HepG2 (cell line): ENCODE measurements around the gene SKP1. TPM values are rescaled to one million over a fixed set of nuclear protein-coding genes. Genes with fewer than 3 reads are reported as not detected.

Source experiments
- ATAC-seq: fragments of 200-7000 bp; cut with Tn5 transposase; 3 replicates; pipeline ENCODE4 v1.9.1; 2020; ENCODE audit warnings: mild to moderate bottlenecking, moderate library complexity
- BruUV-seq: library from RNA; stranded (reverse); fragments of 400-500 nt; replicated peaks from 2 replicates; lab custom pipeline; 2021; lab: Mats Ljungman, UMichigan
- CTCF ChIA-PET: fragments of 300-600 bp; formaldehyde crosslinking; extraction: SDS; loops from one replicate; lab custom pipeline; 2021; ENCODE audit warnings: low total read pairs, inconsistent platforms, low intra/inter-chr PET ratio; lab: Yijun Ruan, JAX
- POLR2A ChIA-PET: fragments of 350-600 bp; sonication (Branson Sonifier 250); formaldehyde crosslinking; loops from one replicate; lab custom pipeline; 2020; ENCODE audit warnings: antibody characterized with exemption, inconsistent platforms; lab: Yijun Ruan, JAX
- DNase-seq: peaks from one replicate; pipeline ENCODE4 v3.0.0-alpha.2; 2015; ENCODE audit warnings: low spot score
- FAIRE-seq: peaks from 3 replicates; lab custom pipeline; 2011; peaks lifted over from hg19 to GRCh38; lab: Jason Lieb, UNC
- H2AFZ ChIP-seq: one replicate; pipeline ENCODE4 v1.6.1; 2011; ENCODE audit warnings: low read length, inconsistent platforms
- H3K27ac ChIP-seq: fragments of 300-600 bp; 3 replicates; pipeline ENCODE4 v1.8.0; 2011; ENCODE audit warnings: mixed run types, mild to moderate bottlenecking, mixed read lengths, low read length, inconsistent platforms; ENCODE audit not compliant: insufficient read depth; ENCODE audit errors: extremely low read length
- H3K27me3 ChIP-seq, 2 experiments: fragments of 200-600 bp in 1 of 2; 2 replicates in 1 of 2; 3 replicates in 1 of 2; pipeline versions ENCODE4 v1.6.0 to v1.8.0; 2011; ENCODE audit warnings: low read length in 2 of 2, mild to moderate bottlenecking in 2 of 2, moderate library complexity in 2 of 2, inconsistent platforms in 1 of 2; ENCODE audit not compliant: insufficient read depth in 2 of 2, control insufficient read depth in 1 of 2
- H3K36me3 ChIP-seq, 2 experiments: fragments of 200-600 bp in 1 of 2; replicated peaks in 1 of 2; 2 replicates in 1 of 2; 3 replicates in 1 of 2; pipeline versions ENCODE4 v1.5.1 to v1.8.0; 2011; ENCODE audit warnings: low read length in 2 of 2, inconsistent platforms in 1 of 2; ENCODE audit not compliant: insufficient read depth in 2 of 2, control insufficient read depth in 1 of 2
- H3K4me1 ChIP-seq: 2 replicates; pipeline ENCODE4 v1.5.1; 2012; ENCODE audit warnings: low read length, inconsistent platforms; ENCODE audit not compliant: insufficient read depth
- H3K4me2 ChIP-seq: 2 replicates; pipeline ENCODE4 v1.6.0; 2011; ENCODE audit warnings: low read depth, low read length, inconsistent platforms
- H3K4me3 ChIP-seq, 3 experiments: fragments of 200-600 bp in 1 of 3; sonication (generic), shearing (Covaris generic) in 1 of 3; replicated peaks in 1 of 3; 2 replicates each; pipeline ENCODE4 v1.5.1; 2011 to 2016; ENCODE audit warnings: low read length in 3 of 3, inconsistent platforms in 2 of 3, low read depth in 2 of 3, mild to moderate bottlenecking in 2 of 3, control low read depth in 1 of 3, mixed read lengths in 1 of 3; ENCODE audit not compliant: insufficient read depth in 1 of 3
- H3K79me2 ChIP-seq: one replicate; pipeline ENCODE4 v1.6.1; 2011; ENCODE audit warnings: low read length, inconsistent platforms; ENCODE audit not compliant: insufficient read depth
- H3K9ac ChIP-seq: 2 replicates; pipeline ENCODE4 v1.6.0; 2011; ENCODE audit warnings: mild to moderate bottlenecking, low read depth, low read length, inconsistent platforms; ENCODE audit not compliant: insufficient read depth
- H3K9me3 ChIP-seq: 2 replicates; pipeline ENCODE4 v1.5.1; 2012; ENCODE audit warnings: mild to moderate bottlenecking, low read length
- H4K20me1 ChIP-seq: 2 replicates; pipeline ENCODE4 v1.6.0; 2011; ENCODE audit warnings: inconsistent platforms, mild to moderate bottlenecking, low read length, moderate library complexity; ENCODE audit not compliant: insufficient read depth
- FIP1L1 ChIP-seq: fragments of 200-400 bp; formaldehyde crosslinking; IDR thresholded peaks from 2 replicates; pipeline ENCODE4 v1.6.1; 2018; ENCODE audit warnings: low read depth, mild to moderate bottlenecking, low read length, moderate library complexity, borderline replicate concordance; ENCODE audit not compliant: insufficient read depth
- HNF1B ChIP-seq: sonication (generic); formaldehyde crosslinking; IDR thresholded peaks from 2 replicates; pipeline ENCODE4 v1.5.1; 2020; ENCODE audit warnings: mild to moderate bottlenecking, moderate library complexity, missing genetic modification reagents
- HOXD1 ChIP-seq: sonication (generic); formaldehyde crosslinking; IDR thresholded peaks from 2 replicates; pipeline ENCODE4 v1.5.0; 2020; ENCODE audit warnings: missing genetic modification reagents
- SP5 ChIP-seq: IDR thresholded peaks from 2 replicates; pipeline ENCODE4 v1.6.1; 2016; ENCODE audit warnings: low read depth, borderline replicate concordance
- TFDP2 ChIP-seq: sonication (generic); formaldehyde crosslinking; IDR thresholded peaks from 2 replicates; pipeline ENCODE4 v1.4.0; 2020; ENCODE audit warnings: missing genetic modification reagents
- TGIF2 ChIP-seq: IDR thresholded peaks from 2 replicates; pipeline ENCODE4 v1.6.1; 2016; ENCODE audit warnings: control low read depth, missing compliant biosample characterization
- USF2 ChIP-seq, 2 experiments: sonication (generic) in 1 of 2; formaldehyde crosslinking in 1 of 2; IDR thresholded peaks; 2 replicates each; pipeline versions ENCODE4 v1.5.1 to v1.6.1; 2011 to 2020; ENCODE audit warnings: borderline replicate concordance in 1 of 2, low read depth in 1 of 2, low read length in 1 of 2, mild to moderate bottlenecking in 1 of 2, missing genetic modification reagents in 1 of 2, moderate library complexity in 1 of 2
- ZIK1 ChIP-seq: sonication (generic); formaldehyde crosslinking; IDR thresholded peaks from 2 replicates; pipeline ENCODE4 v1.5.0; 2020; ENCODE audit warnings: mild to moderate bottlenecking, low read depth, missing genetic modification reagents, borderline replicate concordance
- ZNF580 ChIP-seq: IDR thresholded peaks from 2 replicates; pipeline ENCODE4 v1.6.1; 2016; ENCODE audit warnings: low read depth, borderline replicate concordance
- WGBS: methylation state at CpG from one replicate; pipeline ENCODE4 v1.1.6; 2017; ENCODE audit warnings: low lambda C conversion rate; 5-methylcytosine and 5-hydroxymethylcytosine counted together
- in situ Hi-C: cut with HindIII; loops from 2 replicates; pipeline ENCODE4 v1.10.0; 2017; ENCODE audit warnings: low pct_unique_long_range_greater_than_20kb; ENCODE audit not compliant: extremely low pct_ligation_motif_present
- intact Hi-C: fragments of 100-400 bp; cut with micrococcal nuclease; formaldehyde crosslinking; loops from one replicate; pipeline ENCODE4 v1.10.0; 2022; ENCODE audit not compliant: unreplicated experiment
- polyA plus RNA-seq, 8 experiments: library from polyadenylated mRNA; depleted of rRNA in 3 of 8; stranded (reverse) in 7 of 8; unstranded in 1 of 8; fragments of >200 nt; fragmentation: Illumina TruSeq in 4 of 8; extraction: Trizol in 4 of 8; gene quantifications; 2 replicates each; pipeline versions ENCODE4 v1.2.1 to v1.2.3, GENCODE V29; 2011 to 2016; ENCODE audit warnings: low read depth in 4 of 8, missing spikeins in 1 of 8, mixed read lengths in 1 of 8; ENCODE audit not compliant: insufficient read depth in 1 of 8
- total RNA-seq, 5 experiments: library from RNA; depleted of rRNA; stranded (reverse); fragments of >200 nt; fragmentation: Illumina TruSeq; extraction: Trizol; gene quantifications; 2 replicates each; pipeline ENCODE4 v1.2.3, GENCODE V29; 2016; ENCODE audit warnings: low read depth in 1 of 5

SKP1 gene
- total and polyA plus RNA-seq, 2 of the 13 experiments (the other 11 are each of a cell fraction or from before 2014, with no cell fraction given) = 134 to 340 TPM

DNA sequence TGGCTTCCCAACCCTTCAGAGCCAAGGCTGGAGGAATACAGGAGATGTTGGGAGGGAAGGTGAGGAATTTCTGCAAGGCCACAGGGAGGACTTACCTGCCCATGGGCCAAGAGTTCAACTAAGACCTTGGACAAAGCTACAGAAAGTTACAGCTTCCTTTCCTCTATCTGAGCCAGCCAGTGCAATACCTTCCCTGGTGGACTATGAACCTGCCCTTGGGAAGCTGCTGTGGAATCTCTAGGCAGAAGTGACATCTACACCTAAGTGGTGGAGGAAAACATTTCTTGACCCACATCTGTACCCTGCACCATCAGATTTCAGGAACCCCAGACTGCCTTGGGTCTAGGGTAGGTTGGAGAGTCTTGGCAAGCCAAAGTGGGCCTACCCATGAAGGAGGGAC is 6.7 kb upstream of the SKP1 start (continued):
- TF ChIP-seq TFDP2 = no peak
- TF ChIP-seq, all 625 proteins: peak for 4

DNA sequence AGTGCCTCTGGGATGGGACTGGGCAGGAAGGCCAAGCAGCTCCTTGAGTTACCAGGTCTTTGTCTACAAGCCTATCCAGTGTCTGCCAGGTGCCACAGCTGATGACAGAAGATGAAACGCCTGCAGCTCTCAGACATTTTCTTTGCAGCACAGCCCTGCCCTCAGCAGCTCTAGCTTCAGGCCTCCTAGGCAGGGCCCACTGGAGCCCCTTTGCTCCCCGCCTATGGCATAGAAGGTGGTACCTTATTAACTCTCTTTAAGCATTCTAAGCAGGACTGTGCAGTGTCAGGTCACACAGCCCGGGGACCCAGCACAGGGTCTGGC is 1.3 kb upstream of the SKP1 start:
- H3K79me2 ChIP-seq = peaks cover 36% of the 10 kb centered on the region
- peaks cover 32% of the 10 kb centered on the region for H4K20me1 ChIP-seq
- peaks cover 0 to 8% of the 10 kb centered on the region in 2 experiments; a peak in 2 of 5 replicates for H3K36me3 ChIP-seq
- ChIA-PET CTCF (no interaction called here), POLR2A (interaction anchor here (0.6 to 2.9 kb wide), 15 partner anchors 9 to 288 kb away, joined by 3 to 46 read pairs (median 4); partner anchors contain the start of gene PPP2CA)
- FAIRE-seq (no peak), ATAC-seq (no peak; the same call in 2 of the 3 replicates), DNase-seq (no peak)
- no peaks in the 10 kb centered on the region for H3K9me3 ChIP-seq
- H3K27ac ChIP-seq = peak overlapping the region; percentile 98
- peaks cover 48% of the 10 kb centered on the region for H3K4me1 ChIP-seq
- TF ChIP-seq HOXD1 (CRISPR knock-in tag) (no peak), SP5 (no peak), TGIF2 (CRISPR knock-in tag) (no peak), ZNF580 (CRISPR knock-in tag) (peak; percentile 20; the same call in 1 of the 2 replicates), ZIK1 (CRISPR knock-in tag) (no peak), FIP1L1 (no peak), USF2 (IDR thresholded peaks at IDR 0.05; ENCODE audit: low read depth, low read length) (no peak), USF2 (CRISPR knock-in tag; IDR thresholded peaks at IDR 0.05; ENCODE audit: borderline replicate concordance) (0 out of 2 replicates have a peak, but pooled peaks have one; percentile 36), HNF1B (CRISPR knock-in tag) (peak; percentile 18)
- intact Hi-C loops (loop anchor here (5.0 kb wide), 1 partner anchor 49 kb away; the partner anchor contains the start of gene PPP2CA), in situ Hi-C loops (loop anchor here (5.0 to 25.0 kb wide), 2 partner anchors 49 to 409 kb away; partner anchors contain the start of gene PPP2CA)
- H3K27me3 ChIP-seq = no peaks in the 10 kb centered on the region
- H3K4me3 ChIP-seq = peak overlapping the region; percentile 95 to 97 (median 97)
- H3K4me2 ChIP-seq = peak overlapping the region; percentile 99
- no TSS peak for BruUV-seq
- 35% methylated on average over 2 of the region's 3 CpGs for WGBS
- no peak overlapping the region for H2AFZ ChIP-seq
- H3K9ac ChIP-seq = peak overlapping the region; percentile 99
